Measurements from ENCODE around the gene INSM1.
"Not testable (repeated sequence)": the region's sequence is repeated elsewhere in the genome, so short reads cannot be mapped to it uniquely, and the experiment has no call there.

Gene INSM1, protein sequence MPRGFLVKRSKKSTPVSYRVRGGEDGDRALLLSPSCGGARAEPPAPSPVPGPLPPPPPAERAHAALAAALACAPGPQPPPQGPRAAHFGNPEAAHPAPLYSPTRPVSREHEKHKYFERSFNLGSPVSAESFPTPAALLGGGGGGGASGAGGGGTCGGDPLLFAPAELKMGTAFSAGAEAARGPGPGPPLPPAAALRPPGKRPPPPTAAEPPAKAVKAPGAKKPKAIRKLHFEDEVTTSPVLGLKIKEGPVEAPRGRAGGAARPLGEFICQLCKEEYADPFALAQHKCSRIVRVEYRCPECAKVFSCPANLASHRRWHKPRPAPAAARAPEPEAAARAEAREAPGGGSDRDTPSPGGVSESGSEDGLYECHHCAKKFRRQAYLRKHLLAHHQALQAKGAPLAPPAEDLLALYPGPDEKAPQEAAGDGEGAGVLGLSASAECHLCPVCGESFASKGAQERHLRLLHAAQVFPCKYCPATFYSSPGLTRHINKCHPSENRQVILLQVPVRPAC

DNA sequence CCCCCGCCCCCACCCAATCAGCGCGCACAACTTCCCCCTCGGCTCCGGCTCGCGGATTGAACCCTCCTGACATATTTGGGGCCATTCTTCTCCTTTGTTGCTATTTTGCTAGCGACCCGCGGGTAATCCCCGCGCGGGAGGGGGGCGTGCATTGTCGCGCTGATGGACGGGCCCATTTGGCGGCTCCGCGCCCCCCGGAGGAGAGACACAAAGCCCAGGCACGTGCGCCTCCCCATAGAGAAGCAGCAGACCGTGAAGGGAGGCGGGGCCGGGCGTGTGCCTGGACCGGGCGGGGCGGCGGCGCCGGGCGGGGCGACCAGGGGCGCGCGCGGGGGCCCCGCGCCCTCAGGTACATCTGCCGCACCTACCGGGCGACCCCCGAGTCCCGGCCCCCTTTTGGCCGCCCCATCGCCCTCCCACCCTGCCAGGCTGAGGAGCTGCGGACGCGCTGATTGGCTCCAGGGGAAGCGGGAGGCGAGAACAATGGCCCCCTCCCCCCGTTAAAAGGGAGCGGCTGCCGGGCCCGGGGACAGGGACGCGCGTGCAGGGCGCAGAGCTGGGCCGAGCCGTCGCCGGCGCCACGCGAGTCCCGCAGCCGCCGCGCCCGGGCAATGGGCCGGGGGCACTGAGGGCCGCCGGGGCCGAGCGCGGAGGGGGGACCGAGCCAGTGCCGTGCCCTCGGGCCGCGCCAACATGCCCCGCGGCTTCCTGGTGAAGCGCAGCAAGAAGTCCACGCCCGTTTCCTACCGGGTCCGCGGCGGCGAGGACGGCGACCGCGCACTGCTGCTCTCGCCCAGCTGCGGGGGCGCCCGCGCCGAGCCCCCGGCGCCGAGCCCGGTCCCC, at the start of gene INSM1:
Gene INSM1, plus strand, starts transcription at position 530 of the 843 bp plus-strand sequence. Its CDS starts 164 bp downstream, at position 694.
- DNase-seq (ENCODE audit: low spot score), result no peak

DNA sequence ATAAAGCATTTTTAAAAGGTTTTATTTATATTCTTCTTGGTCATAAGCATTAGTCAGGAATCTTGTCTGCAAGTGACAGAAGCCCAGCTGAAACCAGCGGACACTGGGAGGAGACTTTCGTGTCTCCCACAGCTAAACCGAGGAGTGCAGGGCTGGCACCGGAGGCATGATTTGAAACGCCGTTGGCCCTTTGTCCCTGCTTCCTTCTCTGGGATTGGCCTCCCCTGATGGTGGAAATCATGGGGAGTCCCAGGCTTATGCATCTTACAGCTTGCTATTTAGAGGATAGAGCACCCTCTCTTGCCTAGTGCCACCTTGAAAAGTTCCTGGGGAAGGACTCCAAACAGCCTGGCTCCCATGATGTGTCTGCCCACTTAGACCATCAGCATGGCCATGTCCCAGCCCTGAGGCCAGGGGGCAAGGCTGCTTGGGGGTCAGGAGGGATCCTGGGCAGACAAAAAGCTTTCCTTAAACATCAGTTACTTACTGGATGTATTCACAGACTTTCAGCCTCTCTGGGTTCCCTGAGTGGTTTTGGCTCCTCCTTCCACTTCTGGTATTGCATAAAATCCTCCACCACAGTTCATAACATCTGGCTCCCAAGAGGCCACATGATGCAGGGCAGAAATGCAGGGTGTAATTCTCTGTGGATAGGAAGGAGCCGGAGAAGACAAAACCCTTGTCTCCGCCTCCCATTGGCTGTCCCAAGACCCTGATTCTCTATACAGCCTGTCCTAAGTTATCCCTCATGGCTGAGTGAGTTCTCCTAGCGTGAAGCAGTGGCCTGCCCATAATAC, 49.3 kb upstream of the INSM1 start:
- no peak for DNase-seq (ENCODE audit: low spot score)

DNA sequence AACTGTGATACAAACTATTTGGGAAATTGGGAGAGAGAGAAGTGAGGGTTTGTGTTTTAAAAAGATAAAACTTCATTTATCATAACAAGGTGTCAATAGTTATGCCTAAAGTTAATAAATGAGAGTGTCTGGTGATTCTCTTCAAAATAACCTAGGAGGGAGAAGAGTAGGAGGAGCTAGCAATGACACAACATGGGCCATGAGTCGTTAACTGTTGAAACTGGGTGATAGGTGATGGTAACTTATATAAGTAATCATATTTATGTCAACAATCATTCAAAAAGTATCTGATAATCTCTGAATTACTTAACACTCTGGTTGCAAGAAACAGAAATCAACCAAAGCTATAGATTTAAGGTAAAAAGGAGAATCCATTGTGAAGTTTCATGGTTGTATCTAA, 46.8 kb upstream of the INSM1 start:
- DNase-seq (ENCODE audit: low spot score), result no peak

DNA sequence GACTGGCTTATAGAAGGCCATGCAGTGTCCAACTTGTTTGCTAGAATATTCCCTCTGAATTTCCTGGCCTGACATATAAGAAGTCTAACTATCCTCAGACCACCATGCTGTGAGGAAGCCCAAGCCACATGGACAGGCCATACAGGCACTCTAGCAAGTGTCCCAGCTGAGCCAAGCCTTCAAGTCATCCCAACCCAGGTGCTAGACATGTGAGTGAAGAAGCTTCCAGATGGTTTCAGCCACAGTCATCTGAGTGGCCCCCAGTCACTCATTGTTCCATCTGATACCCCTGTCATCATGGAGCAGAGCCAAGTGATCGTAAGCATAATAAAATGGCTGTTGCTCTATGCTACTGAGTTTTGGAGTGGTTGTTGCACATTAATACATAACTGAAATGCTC, 46.0 kb upstream of the INSM1 start:
- no peak for DNase-seq (ENCODE audit: low spot score)

DNA sequence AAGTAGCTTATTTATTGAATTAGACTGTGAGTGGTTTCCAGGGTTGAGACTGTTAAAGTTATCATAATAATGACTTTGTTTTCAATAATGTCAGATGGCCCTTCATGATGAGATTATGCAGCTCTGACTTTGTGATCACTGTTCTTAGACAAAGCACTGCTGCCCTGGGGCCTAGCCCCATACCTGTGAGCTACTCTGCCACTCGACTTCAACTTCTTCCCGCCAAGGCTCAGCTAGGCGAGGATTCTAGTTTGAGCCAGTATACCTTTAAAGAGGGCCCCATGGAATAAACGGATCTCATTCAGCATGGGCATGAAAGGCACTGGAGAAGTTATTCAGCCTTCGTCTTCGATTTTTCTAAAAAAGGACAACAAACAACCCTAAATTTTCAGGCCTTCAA, 45.0 kb upstream of the INSM1 start:
- DNase-seq (ENCODE audit: low spot score), result no peak

DNA sequence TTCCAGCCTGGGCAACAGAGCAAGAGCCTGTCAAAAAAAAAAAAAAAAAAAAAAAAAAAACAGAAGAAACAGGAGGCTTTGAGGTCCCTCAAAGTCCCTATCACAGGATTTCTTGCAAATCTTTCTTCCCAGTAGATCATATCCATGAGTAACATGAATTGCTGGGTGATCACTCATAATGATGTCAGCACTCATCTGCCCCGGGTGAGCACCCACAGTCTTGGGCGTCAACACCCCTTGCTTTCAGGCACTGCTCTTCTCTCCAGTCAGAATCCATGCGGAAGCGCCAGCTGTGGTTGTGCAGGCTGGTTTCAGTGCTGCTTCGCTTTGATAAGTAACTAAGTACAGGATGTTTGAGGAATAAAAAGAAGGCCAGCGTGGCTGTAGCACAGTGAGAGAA, 40.2 kb upstream of the INSM1 start:
- no peak for DNase-seq (ENCODE audit: low spot score)

DNA sequence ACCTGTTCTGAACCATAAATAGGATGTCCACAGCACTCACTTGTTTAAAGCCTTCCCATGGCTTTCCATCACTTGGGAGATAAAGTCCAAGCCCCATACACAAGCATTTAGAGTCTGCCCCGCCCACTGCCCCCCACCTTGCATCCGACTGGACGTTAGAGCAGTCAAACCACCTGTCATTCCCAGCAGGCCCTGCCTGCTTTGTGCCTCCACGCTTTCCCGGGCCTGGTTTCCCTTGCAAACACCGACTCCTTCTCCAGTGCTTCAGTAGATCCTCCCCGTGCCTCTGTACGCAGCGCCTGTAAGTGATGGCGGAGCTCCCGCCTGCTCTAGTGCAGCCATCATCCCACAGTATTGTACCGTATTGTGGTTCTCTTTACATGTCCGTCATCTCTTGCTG, 38.3 kb upstream of the INSM1 start:
- no peak for DNase-seq (ENCODE audit: low spot score)

DNA sequence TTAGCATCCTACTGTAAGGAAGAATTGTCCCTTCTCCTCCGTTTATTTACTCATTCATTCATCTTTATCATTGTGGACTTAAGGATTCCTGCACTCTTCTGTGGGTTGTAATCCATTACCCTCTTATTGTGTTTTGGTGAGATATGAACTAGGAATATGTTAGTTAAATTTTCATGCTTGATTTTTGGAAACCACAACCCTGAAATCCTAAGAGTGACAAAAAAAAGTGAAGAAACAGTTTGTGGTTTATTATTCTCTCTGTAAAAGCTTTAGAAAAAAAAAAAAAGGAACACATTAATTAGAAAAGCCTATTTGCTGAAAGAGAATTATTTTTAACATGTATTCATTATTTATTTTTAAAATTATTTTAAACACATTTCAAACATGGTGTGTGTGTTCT, 36.7 kb upstream of the INSM1 start:
- no peak for DNase-seq (ENCODE audit: low spot score)

DNA sequence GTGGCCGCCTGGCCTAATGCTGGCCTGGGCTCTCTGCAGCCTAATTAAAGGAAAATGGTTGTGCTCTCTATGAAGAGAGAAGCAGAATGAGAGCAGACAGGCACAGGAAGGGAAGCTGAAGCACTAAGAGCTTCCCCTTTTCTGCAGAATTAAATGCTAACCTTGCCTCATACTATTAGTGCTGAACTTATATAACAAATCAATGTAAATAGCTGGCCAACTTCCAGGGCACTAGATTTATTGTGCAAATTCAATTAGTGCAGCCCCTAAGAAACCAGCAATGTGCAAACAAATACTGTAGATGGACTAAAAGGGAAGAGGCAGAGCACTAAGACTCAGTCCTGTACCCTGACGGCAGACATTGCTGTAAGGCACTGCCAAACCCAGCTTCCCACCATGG, 36.1 kb upstream of the INSM1 start:
- DNase-seq (ENCODE audit: low spot score), result no peak

DNA sequence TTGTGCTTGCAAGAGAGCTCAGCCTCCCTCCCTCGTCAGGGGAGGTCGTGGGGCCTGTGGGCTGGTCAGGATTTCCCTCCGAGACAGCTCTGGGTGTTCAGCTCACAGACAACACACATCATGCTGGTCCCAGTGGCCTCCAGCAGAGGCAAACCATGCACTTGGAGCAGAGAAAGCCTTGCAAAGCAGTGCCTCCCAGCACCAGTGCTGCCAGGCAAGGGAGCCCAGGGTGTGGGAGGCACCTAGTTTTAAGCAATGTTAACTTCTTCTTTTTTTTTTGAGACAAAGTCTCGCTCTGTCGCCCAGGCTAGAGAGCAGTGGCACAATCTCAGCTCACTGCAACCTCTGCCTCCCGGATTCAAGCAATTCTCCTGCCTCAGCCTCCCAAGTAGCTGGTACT, 34.0 kb upstream of the INSM1 start:
- no peak for DNase-seq (ENCODE audit: low spot score)

DNA sequence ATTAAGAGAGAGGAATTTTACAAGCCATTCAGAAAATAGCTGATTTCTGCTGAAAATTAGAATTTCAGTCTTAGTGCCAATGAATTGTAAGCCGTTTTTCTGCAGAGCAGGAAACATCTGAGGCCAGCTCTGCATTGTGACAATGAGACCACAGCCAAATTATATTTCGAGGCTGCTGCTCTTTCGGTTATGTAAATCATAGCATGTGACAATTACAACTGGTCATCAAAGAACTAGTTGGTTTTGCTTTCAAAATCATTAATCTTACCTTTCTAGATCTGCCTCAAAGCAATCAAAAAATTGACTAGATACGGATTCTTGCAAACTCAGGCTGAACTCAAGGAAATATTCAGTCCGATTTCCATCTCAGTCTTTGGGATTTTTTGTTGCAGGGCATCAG, 33.4 kb upstream of the INSM1 start:
- no peak for DNase-seq (ENCODE audit: low spot score)

DNA sequence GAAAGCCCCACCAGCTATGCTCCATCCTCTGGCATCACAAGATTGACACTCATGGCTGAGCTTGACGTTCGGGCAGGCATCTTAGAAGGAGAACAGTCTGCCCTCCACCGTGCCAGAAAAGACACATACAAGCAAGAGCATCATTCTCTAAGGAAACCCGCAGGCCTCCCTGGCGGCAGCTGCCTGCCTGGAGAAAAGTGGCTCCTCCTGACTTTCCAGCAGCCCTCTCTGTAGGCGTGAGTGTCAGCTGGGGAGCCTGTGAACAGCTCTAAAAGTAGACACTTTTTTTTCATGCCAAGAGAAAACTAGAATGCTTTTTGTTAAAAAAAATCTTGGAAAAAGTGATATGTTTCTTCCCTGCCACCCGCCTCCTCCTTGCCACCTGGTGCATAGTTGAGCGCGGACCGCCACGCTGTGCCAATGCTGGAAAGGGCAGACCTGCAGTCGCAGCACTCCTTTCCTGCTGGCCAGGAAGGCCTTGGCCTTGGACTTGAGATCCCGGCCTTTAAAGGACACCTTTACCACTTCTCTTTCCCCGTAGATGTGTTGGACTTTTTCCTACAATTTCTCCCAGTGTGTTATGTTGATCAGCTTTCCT, 29.7 kb upstream of the INSM1 start:
- DNase-seq (ENCODE audit: low spot score), result no peak

DNA sequence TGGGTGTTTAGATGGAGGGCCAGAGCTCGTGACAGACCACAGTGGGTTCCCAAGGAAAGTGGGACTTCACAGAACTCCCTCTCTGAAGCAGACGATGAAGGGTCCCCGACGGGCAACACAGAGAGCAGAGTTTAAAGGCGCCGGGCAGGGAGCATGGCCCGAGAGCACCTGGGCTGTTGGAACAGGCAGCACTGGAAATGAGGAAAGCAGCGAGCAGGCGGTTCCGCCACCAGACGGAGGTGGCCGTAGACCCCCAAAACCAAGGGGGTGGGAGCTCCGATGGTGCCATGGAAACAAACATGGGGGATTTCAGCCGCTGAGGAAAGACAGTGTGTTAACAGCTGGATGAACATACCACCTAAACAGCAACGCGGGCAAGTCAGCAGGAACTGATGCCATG, 27.5 kb upstream of the INSM1 start:
- DNase-seq (ENCODE audit: low spot score), result no peak

DNA sequence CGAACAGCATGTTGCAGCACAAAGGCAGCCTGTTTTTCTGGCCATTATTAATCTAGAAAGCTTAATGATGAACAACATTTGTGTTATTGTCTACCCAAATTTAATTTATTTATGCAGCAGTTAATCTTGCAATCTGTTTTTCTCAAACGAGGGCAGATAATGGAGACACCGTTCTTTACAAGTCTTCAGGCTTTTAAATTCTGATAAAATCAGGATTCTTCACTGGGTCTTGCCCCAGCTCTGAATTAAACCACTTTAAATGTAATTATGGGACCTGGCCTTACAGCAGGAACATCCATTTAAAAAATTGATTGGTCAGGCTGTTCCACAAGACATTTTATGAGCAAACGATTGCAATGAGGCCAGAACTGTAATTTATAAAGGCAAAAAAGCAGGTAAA, 26.5 kb upstream of the INSM1 start:
- DNase-seq (ENCODE audit: low spot score), result no peak

DNA sequence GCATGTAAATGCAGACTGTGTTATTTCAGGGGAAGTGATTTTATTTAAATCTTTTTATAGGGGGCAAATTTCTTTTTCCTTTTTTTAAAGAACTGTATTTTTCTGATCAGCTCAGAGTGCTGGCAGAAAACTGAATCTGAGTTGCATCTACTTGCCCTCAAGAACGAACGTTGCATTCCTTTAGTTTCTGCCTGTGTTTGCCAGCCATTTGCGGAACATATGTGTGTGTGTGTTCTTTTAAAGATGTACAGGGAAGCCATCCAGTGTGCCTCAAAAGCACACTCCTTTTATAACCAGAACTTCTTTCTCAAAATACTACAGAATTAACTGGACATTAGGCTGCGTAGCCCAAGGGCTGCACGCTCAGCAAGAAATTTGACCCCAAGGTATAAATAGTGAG, 25.8 kb upstream of the INSM1 start:
- DNase-seq (ENCODE audit: low spot score), result no peak

DNA sequence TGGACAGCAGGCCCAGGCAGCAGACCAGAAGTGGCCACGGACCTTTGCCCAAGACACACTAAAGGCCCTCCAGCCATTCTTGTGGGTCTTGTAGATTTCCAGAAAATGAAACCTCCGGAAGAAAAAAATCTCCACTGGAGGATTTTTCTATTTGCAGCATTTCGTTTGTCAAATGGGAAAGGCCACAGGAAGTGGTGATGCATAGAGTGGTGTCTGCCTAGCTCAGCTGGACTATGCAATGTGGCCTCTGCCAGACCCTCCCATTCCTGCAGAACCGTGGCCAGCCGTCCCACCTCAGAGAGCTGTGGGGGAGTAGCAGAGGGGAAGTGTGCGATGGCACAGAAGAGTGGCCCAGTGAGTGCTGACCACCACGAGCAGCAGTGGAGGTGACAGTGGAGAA, 24.0 kb upstream of the INSM1 start:
- no peak for DNase-seq (ENCODE audit: low spot score)

DNA sequence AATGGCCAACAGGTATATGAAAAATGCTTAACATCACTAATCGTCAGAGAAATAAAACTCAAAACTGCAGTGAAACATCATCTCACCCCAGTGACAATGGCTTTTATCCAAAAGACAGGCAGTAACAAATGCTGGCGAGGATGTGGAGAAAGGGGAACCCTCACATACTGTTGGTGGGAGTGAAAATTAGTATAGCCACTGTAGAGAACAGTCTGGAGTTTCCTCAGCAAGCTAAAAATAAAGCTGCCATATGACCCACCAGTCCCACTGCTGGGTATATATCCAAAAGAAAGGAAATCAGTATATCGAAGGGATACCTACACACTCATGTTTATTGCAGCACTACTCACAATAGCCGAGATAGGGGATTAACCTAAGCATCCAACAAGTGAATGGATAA, 23.4 kb upstream of the INSM1 start:
- no peak for DNase-seq (ENCODE audit: low spot score)

DNA sequence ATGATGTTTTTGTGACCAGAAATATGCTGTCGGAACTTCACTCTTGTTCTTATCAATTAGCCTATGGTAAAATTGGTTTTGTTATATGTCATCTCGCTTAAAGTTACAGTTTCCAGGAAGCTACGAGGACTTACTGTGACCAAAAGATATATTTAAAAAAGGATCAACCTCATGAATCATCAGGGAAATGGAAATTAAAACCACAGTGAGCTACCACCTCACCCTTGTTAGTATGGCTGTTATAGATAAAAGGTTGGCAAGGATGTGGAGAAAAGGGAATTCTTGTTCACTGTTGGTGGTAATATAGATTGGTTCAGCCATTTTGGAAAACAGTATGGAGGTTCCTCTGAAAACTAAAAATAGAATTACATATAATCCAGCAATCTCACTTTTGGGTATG, 14.3 kb upstream of the INSM1 start:
- DNase-seq (ENCODE audit: low spot score), result no peak

DNA sequence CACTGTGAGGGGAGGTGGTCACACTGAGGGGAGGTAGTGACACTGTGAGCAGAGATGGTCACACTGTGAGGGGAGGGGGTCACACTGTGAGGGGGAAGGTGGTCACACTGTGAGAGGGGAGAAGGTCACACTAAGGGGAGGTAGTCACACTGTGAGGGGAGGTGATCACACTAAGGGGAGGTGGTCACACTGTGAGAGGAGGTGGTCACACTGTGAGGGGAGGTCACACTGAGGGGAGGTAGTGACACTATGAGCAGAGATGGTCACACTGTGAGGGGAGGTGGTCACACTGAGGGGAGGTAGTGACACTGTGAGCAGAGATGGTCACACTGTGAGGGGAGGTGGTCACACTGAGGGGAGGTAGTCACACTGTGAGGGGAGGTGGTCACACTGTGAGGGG, 12.4 kb upstream of the INSM1 start:
- not testable (repeated sequence) for DNase-seq (ENCODE audit: low spot score)

DNA sequence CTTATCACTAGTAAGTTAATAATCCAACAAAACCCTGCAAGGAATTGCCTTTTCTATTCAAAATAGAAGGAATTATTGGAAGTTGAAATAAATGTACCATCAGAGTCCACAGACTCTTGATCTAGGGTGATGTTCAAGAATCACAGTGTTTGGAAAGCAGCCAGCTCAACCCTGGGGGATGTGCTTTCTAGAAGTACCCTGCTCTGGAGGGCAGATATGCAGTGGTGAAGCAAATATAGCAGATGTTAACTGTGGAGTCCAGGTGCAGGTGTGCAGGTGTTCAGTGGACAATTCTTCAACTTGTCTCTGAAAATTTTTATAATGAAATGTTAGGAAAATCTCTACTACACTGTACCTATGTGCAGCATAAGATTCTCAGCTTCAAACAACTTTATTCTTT, 9.1 kb upstream of the INSM1 start:
- no peak for DNase-seq (ENCODE audit: low spot score)

DNA sequence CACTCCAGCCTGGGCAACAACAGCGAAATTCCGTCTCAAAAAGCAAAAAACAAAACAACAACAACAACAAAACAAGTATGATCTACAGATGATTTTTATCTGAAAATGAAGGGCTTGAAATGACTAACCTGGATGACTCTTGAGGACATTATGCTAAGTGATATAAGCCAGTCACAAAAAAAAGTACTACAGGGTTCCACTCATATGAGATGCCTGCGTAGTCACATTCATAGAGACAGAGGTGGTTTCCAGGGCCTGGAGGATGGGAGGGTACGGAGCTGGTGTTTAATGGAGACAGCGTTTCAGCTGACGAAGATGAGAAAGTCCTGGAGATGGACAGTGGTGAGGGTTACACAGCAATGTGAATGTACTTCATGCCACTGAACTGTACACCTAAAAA, 8.3 kb upstream of the INSM1 start:
- no peak for DNase-seq (ENCODE audit: low spot score)

DNA sequence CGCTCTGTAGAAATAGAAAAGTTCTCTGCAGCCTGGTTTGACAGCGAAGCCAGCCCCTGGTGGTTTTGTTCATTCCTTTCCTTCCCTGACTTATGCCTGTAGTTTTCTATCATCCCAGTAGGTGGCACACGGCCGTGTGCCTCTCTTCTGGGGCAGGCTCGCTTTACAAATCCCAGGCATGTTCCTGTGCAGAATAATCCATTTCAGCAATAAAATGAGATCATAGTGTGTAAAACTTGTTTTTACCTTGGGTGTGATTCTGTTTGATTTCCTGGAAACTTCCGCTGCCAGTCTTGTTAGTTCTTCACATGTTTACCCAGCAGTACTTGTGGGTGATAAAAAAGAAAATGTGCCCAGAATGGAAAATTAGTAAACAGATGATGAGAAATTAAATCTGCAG, 7.4 kb upstream of the INSM1 start:
- DNase-seq (ENCODE audit: low spot score), result no peak
